GM12875 (cell line): Measurements from ENCODE around the gene TCERG1L.

Experiments used
- H3K4me3 ChIP-seq: one replicate; pipeline ENCODE4 v1.5.1; 2011; ENCODE audit warnings: low read depth, low read length, control low read depth
- CTCF ChIP-seq: IDR thresholded peaks from 2 replicates; pipeline ENCODE4 v1.5.1; 2011; ENCODE audit warnings: low read depth, mild to moderate bottlenecking, control low read depth, inconsistent platforms, low read length, moderate library complexity, borderline replicate concordance; ENCODE audit not compliant: insufficient read depth

TCERG1L gene

GRCh38 chr10:131132681-131133080 is 178.8 kb downstream of the TCERG1L start:
- no peak for TF ChIP-seq CTCF
- no peak overlapping the region for H3K4me3 ChIP-seq

- no peak overlapping the region for H3K4me3 ChIP-seq
- no peak for TF ChIP-seq CTCF
Measured at GRCh38 chr10:131131726-131132591, 179.6 kb downstream of the TCERG1L start.

- no peak for TF ChIP-seq CTCF
Measured at GRCh38 chr10:131130025-131130424, 181.5 kb downstream of the TCERG1L start.

DNA sequence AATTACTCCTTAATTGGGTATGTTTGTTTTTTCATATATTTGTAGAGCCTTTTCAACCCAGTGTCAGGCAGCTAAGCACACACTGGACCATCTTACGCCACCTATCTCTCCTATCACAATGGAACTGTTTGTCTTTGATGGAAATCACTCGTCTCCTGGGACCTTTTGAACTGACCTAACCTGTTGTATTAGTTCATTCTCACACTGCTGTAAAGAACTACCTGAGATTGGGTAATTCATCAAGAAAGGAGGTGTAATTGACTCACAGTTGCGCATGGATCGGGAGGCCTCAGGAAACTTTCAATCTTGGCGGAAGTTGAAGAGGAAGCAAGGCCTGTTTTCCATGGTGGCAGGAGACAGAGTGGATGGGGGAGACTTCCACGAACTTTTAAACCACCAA is 182.0 kb downstream of the TCERG1L start:
- TF ChIP-seq CTCF, result no peak

More at GRCh38 chr10:131130025-131130424, 181.5 kb downstream of the TCERG1L start:
- H3K4me3 ChIP-seq, result no peak overlapping the region

GRCh38 chr10:131128731-131129130 is 182.8 kb downstream of the TCERG1L start:
- no peak for TF ChIP-seq CTCF
- H3K4me3 ChIP-seq, result no peak overlapping the region

More for the DNA sequence above, 182.0 kb downstream of the TCERG1L start:
- H3K4me3 ChIP-seq, result no peak overlapping the region

DNA sequence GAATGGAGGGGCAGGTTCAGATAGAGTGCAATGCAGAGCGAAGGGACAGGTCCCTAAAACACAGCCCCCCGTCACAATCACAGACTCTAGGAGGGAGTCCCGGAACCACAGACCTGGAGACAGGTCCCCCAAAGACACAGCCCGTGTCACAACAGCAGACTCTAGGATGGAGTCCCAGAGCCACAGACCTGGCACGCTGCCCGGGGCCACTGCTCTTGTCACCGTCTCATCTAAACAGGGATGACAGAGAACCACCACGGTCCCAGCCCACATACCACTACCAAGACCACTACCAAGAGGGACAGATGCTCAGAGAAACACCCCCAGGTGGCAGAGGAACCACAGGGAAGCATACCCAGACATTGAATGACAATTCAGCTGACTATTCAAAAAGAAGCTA is 183.9 kb downstream of the TCERG1L start:
- no peak overlapping the region for H3K4me3 ChIP-seq
- no peak for TF ChIP-seq CTCF

DNA sequence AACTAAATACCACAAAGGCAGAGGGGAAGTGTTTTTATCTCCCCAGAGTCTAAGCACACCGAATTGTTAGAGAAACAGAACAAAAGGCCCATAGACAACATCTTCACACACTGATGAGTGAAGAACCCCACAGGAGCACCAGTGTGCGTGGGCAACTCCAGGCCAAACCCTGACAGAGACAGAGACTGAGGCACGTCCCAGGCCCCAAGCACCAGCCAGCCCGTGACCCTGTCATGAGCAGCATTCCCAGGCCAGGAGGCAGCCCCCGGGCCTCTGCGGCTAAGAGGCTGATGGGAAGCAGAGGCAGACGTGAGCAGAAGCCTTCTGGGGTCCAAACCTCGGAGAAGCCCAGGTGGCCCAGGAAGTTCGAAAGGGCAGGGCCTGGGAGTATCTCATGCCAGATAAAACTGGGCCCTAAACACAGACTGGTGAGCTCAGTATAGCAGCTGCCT is 184.4 kb downstream of the TCERG1L start:
- TF ChIP-seq CTCF, result no peak
- no peak overlapping the region for H3K4me3 ChIP-seq
